Posterior cingulate gyrus (tissue), 11 donors: ENCODE data around the gene PIP4K2B.
"Not testable (repeated sequence)": the region's sequence is repeated elsewhere in the genome, so short reads cannot be mapped to it uniquely, and the experiment has no call there.

Source experiments
- DNase-seq, 10 donors: peaks; one replicate each; pipeline versions ENCODE4 v3.0.0 to v3.0.0-alpha.2; 2020 to 2021; ENCODE audit warnings: mixed read lengths in 3 of 10
- intact Hi-C: fragments of 100-400 bp; cut with DNase I; formaldehyde crosslinking; loops from one replicate; pipeline ENCODE4 v1.15.1; 2023

Gene PIP4K2B

GRCh38 chr17:38732376-38733281, 66.7 kb downstream of the PIP4K2B start:
- DNase-seq, result no peak
- intact Hi-C loops, result no loop called here

- intact Hi-C loops, result loop anchor here (2.0 kb wide), 1 partner anchor 57 kb away; the partner anchor contains the start of gene EPOP
- DNase-seq, result no peak
Observed at GRCh38 chr17:38731526-38732294, 67.6 kb downstream of the PIP4K2B start.

GRCh38 chr17:38730526-38731379, 68.6 kb downstream of the PIP4K2B start:
- peak in 3 of 10 donors; percentile 31 to 77 (median 58) for DNase-seq
- intact Hi-C loops, result loop anchor here (2.0 kb wide), 1 partner anchor 56 kb away; the partner anchor contains the start of gene EPOP

- peak; percentile 63 to 97 (median 70) for DNase-seq
- intact Hi-C loops, result loop anchor here (2.0 kb wide), 1 partner anchor 55 kb away; the partner anchor contains the start of gene EPOP
Observed at GRCh38 chr17:38729886-38730525, 69.3 kb downstream of the PIP4K2B start, which contains the start of gene CISD3. CISD3 (plus strand) TSS chr17:38730341; CDS start chr17:38730359, 18 bp downstream.

DNA sequence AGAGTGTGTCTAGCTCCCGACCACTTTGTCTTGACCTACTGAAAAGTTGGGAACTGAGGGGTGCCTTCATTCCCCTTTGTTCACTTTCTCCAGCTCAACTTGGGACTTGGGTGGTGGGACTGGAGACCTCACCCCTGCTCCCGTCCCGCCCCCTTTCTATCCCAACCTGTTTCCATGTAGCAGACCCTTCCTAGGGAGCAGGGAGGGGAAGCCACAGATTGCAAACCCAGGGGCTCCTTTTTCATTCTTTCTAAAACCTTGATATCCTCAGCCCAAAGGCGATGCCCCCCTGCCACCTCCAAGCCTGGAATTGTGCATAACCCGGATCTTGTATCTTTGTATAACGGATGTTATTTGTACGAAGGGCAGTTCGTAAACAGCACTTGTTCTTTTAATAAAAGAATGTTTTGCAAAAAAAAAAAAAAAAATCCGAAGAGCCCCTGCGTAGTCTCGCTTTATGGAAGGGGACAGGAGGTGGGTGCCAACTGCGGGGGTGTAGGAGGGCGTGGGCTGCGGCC, 69.9 kb downstream of the PIP4K2B start:
- intact Hi-C loops, result no loop called here
- DNase-seq, result no peak

- DNase-seq, result no peak
- intact Hi-C loops, result no loop called here
Observed at GRCh38 chr17:38728290-38728831, 71.0 kb downstream of the PIP4K2B start.

- DNase-seq, result no peak
- intact Hi-C loops, result no loop called here
Observed at GRCh38 chr17:38727736-38728135, 71.6 kb downstream of the PIP4K2B start.

- intact Hi-C loops, DNase-seq: not testable (repeated sequence)
Observed at GRCh38 chr17:38726145-38726544, 73.2 kb downstream of the PIP4K2B start.

DNA sequence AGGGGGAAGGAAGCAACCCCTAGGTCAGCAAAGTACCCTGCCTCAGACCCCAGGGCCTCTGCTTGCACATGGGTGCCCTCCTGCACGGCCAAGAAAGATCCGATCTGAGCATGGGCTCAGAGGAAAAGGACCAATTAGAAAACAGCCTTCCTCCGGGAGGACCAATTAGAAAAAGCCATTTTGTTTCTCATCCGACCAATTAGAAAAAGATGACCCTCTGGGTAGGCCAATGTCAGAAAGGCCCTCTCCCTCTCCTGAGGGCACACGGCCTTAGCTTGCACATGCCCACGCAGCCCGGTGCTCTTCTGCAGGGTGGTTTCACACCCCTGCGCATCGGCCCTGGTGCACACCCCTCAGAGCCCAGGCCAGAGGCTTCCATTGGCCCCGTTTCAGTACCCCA, 74.3 kb downstream of the PIP4K2B start:
- intact Hi-C loops, result no loop called here
- DNase-seq, result no peak

- intact Hi-C loops, result no loop called here
- DNase-seq, result peak; percentile 80 to 99 (median 88)
Observed at GRCh38 chr17:38724337-38724988, 74.9 kb downstream of the PIP4K2B start.

DNA sequence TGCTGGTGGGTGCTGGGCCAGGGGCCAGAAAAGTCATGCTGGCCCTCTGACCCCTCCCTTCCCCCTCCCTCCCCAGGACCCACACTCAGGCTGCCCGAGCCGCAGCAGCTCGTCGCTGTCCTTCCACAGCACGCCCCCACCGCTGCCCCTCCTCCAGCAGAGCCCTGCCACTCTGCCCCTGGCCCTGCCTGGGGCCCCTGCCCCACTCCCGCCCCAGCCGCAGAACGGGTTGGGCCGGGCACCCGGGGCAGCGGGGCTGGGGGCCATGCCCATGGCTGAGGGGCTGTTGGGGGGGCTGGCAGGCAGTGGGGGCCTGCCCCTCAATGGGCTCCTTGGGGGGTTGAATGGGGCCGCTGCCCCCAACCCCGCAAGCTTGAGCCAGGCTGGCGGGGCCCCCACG, 77.6 kb downstream of the PIP4K2B start:
- intact Hi-C loops, result no loop called here
- no peak for DNase-seq

GRCh38 chr17:38720941-38721340, 78.4 kb downstream of the PIP4K2B start:
- DNase-seq, result no peak
- intact Hi-C loops, result no loop called here

DNA sequence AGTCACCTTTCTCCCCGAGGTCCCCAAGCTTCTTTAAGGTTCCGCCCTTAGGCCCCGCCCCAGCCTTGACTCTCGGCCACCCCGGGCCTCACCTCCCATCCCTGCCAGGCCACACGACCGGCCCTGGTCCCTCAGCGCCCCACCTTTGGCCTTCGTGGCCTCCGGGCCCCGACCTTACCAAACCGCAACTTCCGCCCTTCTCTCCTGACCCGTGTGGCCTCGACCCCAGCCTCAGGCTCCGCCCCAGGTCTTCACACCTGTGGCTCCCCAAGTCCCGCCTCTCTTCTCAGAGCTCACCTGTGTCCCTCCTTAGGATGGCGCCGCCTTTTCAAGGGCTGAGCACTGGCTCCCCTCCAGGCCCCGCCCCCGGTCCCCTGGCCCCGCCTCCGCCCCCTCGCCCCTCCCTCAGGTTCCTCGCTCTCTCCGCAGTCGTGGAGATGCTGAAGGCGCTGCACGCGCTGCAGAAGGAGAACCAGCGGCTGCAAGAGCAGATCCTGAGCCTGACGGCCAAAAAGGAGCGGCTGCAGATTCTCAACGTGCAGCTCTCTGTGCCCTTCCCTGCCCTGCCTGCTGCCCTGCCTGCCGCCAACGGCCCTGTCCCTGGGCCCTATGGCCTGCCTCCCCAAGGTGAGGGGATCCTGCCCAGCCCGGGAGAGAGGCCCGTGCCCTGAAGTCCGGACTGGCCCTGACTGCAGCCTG, 79.3 kb downstream of the PIP4K2B start:
- intact Hi-C loops, result no loop called here

GRCh38 chr17:38719289-38719942, 79.9 kb downstream of the PIP4K2B start:
- intact Hi-C loops, result no loop called here
- no peak for DNase-seq

More for the DNA sequence above, 79.3 kb downstream of the PIP4K2B start:
- DNase-seq, result no peak

DNA sequence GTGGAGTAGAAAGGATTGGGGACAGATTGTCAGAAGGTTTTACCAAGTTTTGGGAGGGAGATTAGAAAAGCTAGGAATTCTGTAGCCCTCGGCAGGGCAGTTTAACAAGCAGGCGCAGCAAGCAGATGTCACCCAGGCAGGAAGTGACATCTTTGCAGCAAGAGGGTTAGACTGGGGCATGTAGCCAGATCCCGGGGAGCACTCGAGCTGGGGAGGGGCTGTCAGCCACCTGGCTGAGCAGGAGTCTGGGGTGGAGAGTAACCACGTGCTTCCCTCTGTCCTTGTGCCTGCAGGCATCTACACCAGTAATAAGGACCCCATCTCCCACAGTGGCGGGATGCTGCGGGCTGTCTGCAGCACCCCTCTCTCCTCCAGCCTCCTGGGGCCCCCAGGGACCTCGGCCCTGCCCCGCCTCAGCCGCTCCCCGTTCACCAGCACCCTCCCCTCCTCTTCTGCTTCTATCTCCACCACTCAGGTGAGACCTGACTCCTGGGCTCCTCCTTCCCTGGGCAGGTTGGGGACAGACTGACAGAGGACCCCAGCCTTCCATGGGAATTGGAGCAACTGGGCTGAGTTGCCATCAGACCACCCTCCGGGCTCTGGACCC, 82.1 kb downstream of the PIP4K2B start:
- intact Hi-C loops, result no loop called here
- no peak for DNase-seq

- intact Hi-C loops, result no loop called here
- peak in 1 of 10 donors; percentile 69 for DNase-seq
Observed at GRCh38 chr17:38716368-38717005, 82.9 kb downstream of the PIP4K2B start.
